HG02870 (cell line): ENCODE data around the gene POLA2.

ENCODE experiments used
- ATAC-seq: cut with Tn5 transposase; IDR thresholded peaks from one replicate; pipeline ENCODE4 v1.9.1; 2021; ENCODE audit warnings: mild to moderate bottlenecking, moderate library complexity; ENCODE audit not compliant: unreplicated experiment

The POLA2 gene

GRCh38 chr11:65279741-65280440, 18.1 kb downstream of the POLA2 start:
- peak; percentile 40 for ATAC-seq

GRCh38 chr11:65280646-65281045, 18.9 kb downstream of the POLA2 start:
- no peak for ATAC-seq

GRCh38 chr11:65286686-65287085, 24.9 kb downstream of the POLA2 start:
- no peak for ATAC-seq

- ATAC-seq, result no peak
These were observed 25.8 kb downstream of the POLA2 start for GRCh38 chr11:65287601-65288000.

GRCh38 chr11:65288706-65289536, 27.2 kb downstream of the POLA2 start:
- no peak for ATAC-seq

- peak; percentile 61 for ATAC-seq
These were observed 28.8 kb downstream of the POLA2 start for GRCh38 chr11:65290448-65291165.

GRCh38 chr11:65291613-65292012, 29.9 kb downstream of the POLA2 start:
- ATAC-seq, result no peak

GRCh38 chr11:65292890-65293289, 31.1 kb downstream of the POLA2 start:
- no peak for ATAC-seq

GRCh38 chr11:65293909-65294381, 32.2 kb downstream of the POLA2 start:
- no peak for ATAC-seq

GRCh38 chr11:65295001-65295400, 33.2 kb downstream of the POLA2 start:
- no peak for ATAC-seq

GRCh38 chr11:65295571-65296341, 34.0 kb downstream of the POLA2 start:
- ATAC-seq, result no peak

- ATAC-seq, result no peak
These were observed 35.4 kb downstream of the POLA2 start for GRCh38 chr11:65297026-65297672.

GRCh38 chr11:65298131-65298535, 36.4 kb downstream of the POLA2 start:
- no peak for ATAC-seq

GRCh38 chr11:65298655-65299179, 37.0 kb downstream of the POLA2 start:
- no peak for ATAC-seq

- no peak for ATAC-seq
These were observed 39.0 kb downstream of the POLA2 start for GRCh38 chr11:65300621-65301275.

- ATAC-seq, result no peak
These were observed 39.9 kb downstream of the POLA2 start for GRCh38 chr11:65301491-65302329.

GRCh38 chr11:65303555-65303954, 41.8 kb downstream of the POLA2 start:
- no peak for ATAC-seq

- ATAC-seq, result no peak
These were observed 42.3 kb downstream of the POLA2 start for GRCh38 chr11:65304110-65304509.

GRCh38 chr11:65304613-65305012, 42.9 kb downstream of the POLA2 start:
- no peak for ATAC-seq
